ENCODE results near the gene TMEM203. TPM values are rescaled to one million over a fixed set of nuclear protein-coding genes. Genes with fewer than 3 reads are reported as not detected.

TMEM203 gene
- total RNA-seq, 1 experiment from 2014 or later = 50.6 TPM

GRCh38 chr9:137226338-137227053 is 21.0 kb upstream of the TMEM203 start (continued):
- TF ChIP-seq ZNF281 (CRISPR knock-in tag; IDR thresholded peaks at IDR 0.05) (no peak), FOXP1 (CRISPR knock-in tag; IDR thresholded peaks at IDR 0.05; ENCODE audit: borderline replicate concordance) (no peak)
- TF ChIP-seq, protein P1, sequence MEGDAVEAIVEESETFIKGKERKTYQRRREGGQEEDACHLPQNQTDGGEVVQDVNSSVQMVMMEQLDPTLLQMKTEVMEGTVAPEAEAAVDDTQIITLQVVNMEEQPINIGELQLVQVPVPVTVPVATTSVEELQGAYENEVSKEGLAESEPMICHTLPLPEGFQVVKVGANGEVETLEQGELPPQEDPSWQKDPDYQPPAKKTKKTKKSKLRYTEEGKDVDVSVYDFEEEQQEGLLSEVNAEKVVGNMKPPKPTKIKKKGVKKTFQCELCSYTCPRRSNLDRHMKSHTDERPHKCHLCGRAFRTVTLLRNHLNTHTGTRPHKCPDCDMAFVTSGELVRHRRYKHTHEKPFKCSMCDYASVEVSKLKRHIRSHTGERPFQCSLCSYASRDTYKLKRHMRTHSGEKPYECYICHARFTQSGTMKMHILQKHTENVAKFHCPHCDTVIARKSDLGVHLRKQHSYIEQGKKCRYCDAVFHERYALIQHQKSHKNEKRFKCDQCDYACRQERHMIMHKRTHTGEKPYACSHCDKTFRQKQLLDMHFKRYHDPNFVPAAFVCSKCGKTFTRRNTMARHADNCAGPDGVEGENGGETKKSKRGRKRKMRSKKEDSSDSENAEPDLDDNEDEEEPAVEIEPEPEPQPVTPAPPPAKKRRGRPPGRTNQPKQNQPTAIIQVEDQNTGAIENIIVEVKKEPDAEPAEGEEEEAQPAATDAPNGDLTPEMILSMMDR (IDR thresholded peaks at IDR 0.05) = no peak

DNA sequence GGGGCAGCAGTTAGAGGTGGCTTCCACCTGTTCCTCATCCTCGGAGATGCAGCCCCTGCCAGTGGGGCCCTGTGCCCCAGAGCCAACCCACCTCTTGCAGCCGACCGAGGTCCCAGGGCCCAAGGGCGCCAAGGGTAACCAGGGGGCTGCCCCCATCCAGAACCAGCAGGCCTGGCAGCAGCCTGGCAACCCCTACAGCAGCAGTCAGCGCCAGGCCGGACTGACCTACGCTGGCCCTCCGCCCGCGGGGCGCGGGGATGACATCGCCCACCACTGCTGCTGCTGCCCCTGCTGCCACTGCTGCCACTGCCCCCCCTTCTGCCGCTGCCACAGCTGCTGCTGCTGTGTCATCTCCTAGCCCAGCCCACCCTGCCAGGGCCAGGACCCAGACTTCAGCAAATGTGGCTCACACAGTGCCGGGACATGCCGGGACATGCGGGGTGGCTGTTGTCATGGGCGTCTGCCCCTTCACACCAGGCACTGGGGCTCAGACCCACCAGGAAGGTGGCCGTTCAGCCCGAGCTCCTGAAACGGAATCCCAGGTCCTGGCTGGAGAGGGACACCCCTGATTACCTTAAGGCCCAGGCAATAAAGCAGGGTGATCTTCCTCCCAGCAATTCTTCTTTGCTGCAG is 20.4 kb upstream of the TMEM203 start:
- H3K4me3 Mint-ChIP-seq = peak overlapping the region; percentile 35
- TF ChIP-seq SMAD3 (CRISPR knock-in tag; IDR thresholded peaks at IDR 0.05; ENCODE audit: borderline replicate concordance) = no peak
- TF ChIP-seq TCF7 (CRISPR knock-in tag; IDR thresholded peaks at IDR 0.05; ENCODE audit: low read depth) = 0 out of 2 replicates have a peak, but pooled peaks have one; percentile 10
- TF ChIP-seq NR3C1 (CRISPR knock-in tag; conservative IDR thresholded peaks at IDR 0.05; ENCODE audit: low read depth) = no peak
- H3K4me1 Mint-ChIP-seq = peaks cover 3% of the 10 kb centered on the region
- no peak overlapping the region for H3K27ac Mint-ChIP-seq
- H3K9me3 Mint-ChIP-seq = no peaks in the 10 kb centered on the region
- DNase-seq (ENCODE audit: low spot score) = no peak
- no peaks in the 10 kb centered on the region for H3K27me3 Mint-ChIP-seq (ENCODE audit: low read depth)
- no peaks in the 10 kb centered on the region for H3K36me3 Mint-ChIP-seq
- no peak for ATAC-seq
- ChIA-PET CTCF (interaction anchor here (1.2 to 8.9 kb wide), 9 partner anchors 10 to 216 kb away, joined by 3 to 143 read pairs (median 4); partner anchors contain the start of genes ANAPC2, NPDC1 and SSNA1), POLR2A (interaction anchor here (0.5 to 1.6 kb wide), 2 partner anchors 108 to 111 kb away, joined by 3 read pairs; no protein-coding TSS in a partner anchor)

DNA sequence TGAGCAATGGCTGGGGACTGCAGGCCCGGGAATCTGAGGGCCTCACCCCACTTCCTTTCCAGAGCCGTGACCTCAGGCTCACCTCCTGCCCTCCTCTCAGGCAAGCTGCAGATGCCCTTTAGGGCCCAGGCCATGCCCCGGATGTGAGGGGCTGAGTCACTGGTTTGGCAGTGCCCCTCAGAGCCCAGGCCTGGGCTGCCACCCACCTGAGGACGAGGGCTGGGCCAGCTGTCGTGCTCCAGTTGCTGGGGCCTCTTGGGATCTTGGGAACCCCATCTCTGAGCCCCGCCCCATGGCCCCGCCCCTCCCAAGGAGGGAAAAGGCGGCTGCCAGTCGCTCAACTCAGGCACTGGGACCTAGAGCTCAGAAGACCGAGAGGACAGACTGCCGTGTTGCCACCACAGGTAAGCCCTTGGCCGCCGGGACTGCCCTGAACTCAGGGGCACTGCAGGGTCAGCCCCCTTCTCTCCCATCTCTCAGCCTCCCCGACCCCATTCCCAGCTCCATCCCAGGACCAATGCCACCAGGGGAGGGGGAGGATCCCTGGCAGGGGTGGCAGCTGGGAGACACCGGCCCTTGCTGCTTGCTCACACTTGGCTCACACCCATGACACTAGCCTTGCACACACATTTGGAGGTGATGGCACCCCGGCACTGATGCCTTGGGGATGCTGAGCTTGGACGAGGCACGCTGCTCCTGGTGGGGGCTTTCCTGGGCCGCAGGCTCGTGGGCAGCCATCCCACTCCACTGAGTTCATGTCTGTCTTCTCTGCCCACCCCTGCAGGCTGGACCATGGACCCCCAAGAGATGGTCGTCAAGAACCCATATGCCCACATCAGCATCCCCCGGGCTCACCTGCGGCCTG is 19.6 kb upstream of the TMEM203 start, which contains the start of gene CYSRT1:
Gene CYSRT1, plus strand, starts transcription at position 345 of the 865 bp plus-strand sequence. Its CDS starts 448 bp downstream, at position 793.
- no peaks in the 10 kb centered on the region for H3K27me3 Mint-ChIP-seq (ENCODE audit: low read depth)
- H3K27ac Mint-ChIP-seq = no peak within 1 kb of the TSS
- POLR2A ChIA-PET = interaction anchor here (1.6 kb wide), 1 partner anchor 110 kb away, joined by 3 read pairs; no protein-coding TSS in a partner anchor
- H3K36me3 Mint-ChIP-seq = no peaks in the 10 kb centered on the region
- no peak for ATAC-seq
- H3K9me3 Mint-ChIP-seq = no peaks in the 10 kb centered on the region
- peaks cover 3% of the 10 kb centered on the region for H3K4me1 Mint-ChIP-seq
- peak; percentile 57 for DNase-seq (ENCODE audit: low spot score)
- peak within 1 kb of the TSS; percentile 77 for H3K4me3 Mint-ChIP-seq
- CTCF ChIA-PET = interaction anchor here (0.8 to 8.9 kb wide), 12 partner anchors 11 to 198 kb away, joined by 3 to 143 read pairs (median 4); partner anchors contain the start of genes ANAPC2, EXD3, NOXA1 and NPDC1
- TF ChIP-seq GRHL2 (CRISPR knock-in tag; IDR thresholded peaks at IDR 0.05; ENCODE audit: insufficient replicate concordance, severe bottlenecking) (no peak), FOXP4 (CRISPR knock-in tag; IDR thresholded peaks at IDR 0.05) (no peak), IRF2 (CRISPR knock-in tag; IDR thresholded peaks at IDR 0.05; ENCODE audit: borderline replicate concordance, low read depth) (no peak), E2F5 (CRISPR knock-in tag; IDR thresholded peaks at IDR 0.05) (no peak), EMX1 (CRISPR knock-in tag; IDR thresholded peaks at IDR 0.05) (no peak), ZNF219 (CRISPR knock-in tag; IDR thresholded peaks at IDR 0.05; ENCODE audit: borderline replicate concordance) (no peak), MXD4 (CRISPR knock-in tag; IDR thresholded peaks at IDR 0.05; ENCODE audit: borderline replicate concordance) (no peak), ZNF317 (CRISPR knock-in tag; IDR thresholded peaks at IDR 0.05; ENCODE audit: borderline replicate concordance, low read depth) (no peak), NR1H2 (CRISPR knock-in tag; IDR thresholded peaks at IDR 0.05) (no peak)
- TF ChIP-seq, protein P2, sequence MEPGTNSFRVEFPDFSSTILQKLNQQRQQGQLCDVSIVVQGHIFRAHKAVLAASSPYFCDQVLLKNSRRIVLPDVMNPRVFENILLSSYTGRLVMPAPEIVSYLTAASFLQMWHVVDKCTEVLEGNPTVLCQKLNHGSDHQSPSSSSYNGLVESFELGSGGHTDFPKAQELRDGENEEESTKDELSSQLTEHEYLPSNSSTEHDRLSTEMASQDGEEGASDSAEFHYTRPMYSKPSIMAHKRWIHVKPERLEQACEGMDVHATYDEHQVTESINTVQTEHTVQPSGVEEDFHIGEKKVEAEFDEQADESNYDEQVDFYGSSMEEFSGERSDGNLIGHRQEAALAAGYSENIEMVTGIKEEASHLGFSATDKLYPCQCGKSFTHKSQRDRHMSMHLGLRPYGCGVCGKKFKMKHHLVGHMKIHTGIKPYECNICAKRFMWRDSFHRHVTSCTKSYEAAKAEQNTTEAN (CRISPR knock-in tag; IDR thresholded peaks at IDR 0.05) = no peak

All from WTC11 (cell line).